GM19328 (cell line): ENCODE measurements around the gene SYNC.

Source experiments
- ATAC-seq: cut with Tn5 transposase; IDR thresholded peaks from one replicate; pipeline ENCODE4 v1.9.1; 2021; ENCODE audit warnings: mild to moderate bottlenecking, moderate library complexity; ENCODE audit not compliant: unreplicated experiment

The SYNC gene

GRCh38 chr1:32702599-32703478, at the start of gene SYNC:
SYNC (minus strand) TSS chr1:32702770; CDS start chr1:32702660, 110 bp downstream.
- ATAC-seq, result no peak

GRCh38 chr1:32749771-32750170, 47.2 kb upstream of the SYNC start:
- ATAC-seq, result no peak

- ATAC-seq, result no peak
These were observed 46.8 kb upstream of the SYNC start for GRCh38 chr1:32749332-32749731.

GRCh38 chr1:32748926-32749325, 46.4 kb upstream of the SYNC start:
- ATAC-seq, result no peak

DNA sequence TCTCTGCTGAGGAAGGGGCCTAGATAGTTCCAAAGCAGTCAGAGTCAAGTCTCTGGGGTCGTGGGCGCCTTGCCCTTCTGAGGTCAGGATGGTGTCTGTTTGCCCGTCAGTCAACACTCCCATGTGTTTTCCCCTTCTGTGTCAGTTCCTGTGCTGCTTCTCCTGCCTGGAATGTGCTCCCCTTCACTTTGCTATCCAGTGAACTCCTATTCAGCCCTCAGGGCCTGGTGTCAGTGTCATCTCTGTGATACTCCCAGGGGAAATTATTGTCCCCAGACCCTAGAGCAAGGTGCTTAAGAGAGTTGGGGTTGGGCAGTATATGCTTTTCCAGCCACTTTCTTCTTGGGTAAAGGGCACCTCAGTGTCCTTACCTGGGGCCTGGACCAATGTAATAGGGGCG, 45.8 kb upstream of the SYNC start:
- ATAC-seq, result no peak

DNA sequence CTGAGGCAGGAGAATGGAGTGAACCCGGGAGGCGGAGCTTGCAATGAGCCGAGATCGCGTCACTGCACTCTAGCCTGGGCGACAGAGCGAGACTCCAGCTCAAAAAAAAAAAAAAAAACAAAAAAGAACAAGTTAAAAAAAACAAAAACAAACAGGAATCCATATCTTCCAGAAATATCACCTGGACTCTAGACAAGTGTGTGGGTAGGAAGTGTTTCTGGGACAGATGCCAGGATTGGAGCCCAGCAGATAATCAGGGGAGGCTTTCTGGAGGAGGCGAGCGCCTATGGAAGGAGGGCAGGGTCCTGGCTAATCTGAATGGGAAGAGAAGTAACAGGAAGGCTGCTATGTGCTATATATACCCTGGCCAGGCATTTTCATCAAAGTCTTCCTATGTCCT, 43.6 kb upstream of the SYNC start:
- no peak for ATAC-seq

GRCh38 chr1:32744071-32744425, 41.5 kb upstream of the SYNC start:
- ATAC-seq, result no peak

GRCh38 chr1:32743380-32744070, 41.0 kb upstream of the SYNC start:
- ATAC-seq, result no peak

DNA sequence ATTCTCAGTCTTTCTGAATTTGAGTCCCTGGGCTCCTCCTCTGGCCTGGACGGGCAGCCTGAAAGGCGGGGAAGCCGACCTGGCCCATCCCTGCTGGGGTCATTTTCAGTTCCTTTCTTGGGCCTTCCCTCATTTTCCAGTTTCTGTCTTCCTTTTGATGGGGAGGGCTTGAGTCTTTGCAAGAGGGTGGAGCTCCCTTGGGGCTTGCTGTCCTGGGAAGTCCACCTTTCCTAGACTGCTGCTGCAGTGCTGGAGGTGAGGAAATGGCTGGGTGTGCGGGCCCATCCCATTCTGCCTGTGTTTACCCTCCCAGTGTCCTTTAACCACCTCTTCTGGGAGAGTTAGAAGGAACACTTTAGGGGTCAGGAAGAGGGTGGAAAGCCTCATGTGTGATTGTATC, 40.4 kb upstream of the SYNC start:
- no peak for ATAC-seq

- no peak for ATAC-seq
These were observed 39.8 kb upstream of the SYNC start for GRCh38 chr1:32742199-32742947.

GRCh38 chr1:32741413-32742198, 39.0 kb upstream of the SYNC start:
- ATAC-seq, result no peak

DNA sequence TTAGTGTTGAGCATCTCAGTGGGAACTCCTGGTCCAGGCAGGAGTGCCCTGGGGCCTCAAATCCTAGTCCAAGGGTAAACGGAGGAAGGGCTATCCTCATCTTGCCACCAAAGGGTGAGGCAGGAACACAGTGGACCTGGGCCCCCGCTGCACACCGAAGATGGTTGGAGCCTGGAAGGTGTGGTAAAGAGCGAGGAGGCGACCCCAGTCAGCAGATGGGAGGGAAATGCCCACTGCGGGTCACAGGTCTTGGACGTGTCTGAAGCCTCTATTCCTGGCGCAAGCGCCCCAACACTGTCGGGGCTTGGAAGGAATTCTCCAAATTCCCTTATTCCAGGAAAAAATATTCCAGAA, 38.5 kb upstream of the SYNC start:
- ATAC-seq, result no peak

GRCh38 chr1:32736812-32737791, 34.5 kb upstream of the SYNC start:
- no peak for ATAC-seq

DNA sequence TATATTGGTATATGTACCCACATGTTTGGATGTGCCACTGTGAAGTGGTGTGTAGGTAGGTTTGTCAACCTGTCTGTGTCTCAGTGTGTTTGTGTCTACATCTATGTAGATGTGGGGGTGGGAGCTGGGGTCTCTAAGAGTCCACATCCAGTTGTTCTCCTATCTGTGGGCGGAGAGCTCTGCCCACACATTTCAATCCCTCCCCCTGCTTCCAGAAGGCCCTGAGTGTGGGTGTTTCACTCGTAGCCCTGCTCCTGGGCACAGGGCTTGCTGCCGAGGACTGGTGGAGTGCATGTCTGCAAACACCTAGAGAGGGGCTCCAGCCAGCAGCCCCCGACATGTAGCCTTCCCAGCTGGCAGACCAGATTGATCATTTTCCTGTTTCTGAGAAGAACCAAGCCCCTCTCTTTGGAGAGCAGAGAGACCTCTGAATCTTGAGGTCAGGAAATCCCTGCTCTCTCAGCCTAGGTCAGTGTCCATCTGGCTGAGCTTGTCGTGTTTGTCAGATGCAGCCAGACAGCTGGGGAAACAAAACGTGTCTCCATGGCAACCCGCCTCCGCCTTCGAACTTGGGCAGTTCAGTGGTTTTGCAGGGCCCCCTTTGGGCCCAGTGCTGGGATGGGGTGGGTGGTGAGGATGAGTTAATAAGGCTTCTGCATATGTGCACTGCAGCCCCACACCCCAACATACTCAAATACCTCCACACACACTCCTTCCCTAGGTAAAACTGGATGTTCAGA, 31.2 kb upstream of the SYNC start:
- no peak for ATAC-seq

- ATAC-seq, result no peak
These were observed 26.9 kb upstream of the SYNC start for GRCh38 chr1:32729254-32730046.

DNA sequence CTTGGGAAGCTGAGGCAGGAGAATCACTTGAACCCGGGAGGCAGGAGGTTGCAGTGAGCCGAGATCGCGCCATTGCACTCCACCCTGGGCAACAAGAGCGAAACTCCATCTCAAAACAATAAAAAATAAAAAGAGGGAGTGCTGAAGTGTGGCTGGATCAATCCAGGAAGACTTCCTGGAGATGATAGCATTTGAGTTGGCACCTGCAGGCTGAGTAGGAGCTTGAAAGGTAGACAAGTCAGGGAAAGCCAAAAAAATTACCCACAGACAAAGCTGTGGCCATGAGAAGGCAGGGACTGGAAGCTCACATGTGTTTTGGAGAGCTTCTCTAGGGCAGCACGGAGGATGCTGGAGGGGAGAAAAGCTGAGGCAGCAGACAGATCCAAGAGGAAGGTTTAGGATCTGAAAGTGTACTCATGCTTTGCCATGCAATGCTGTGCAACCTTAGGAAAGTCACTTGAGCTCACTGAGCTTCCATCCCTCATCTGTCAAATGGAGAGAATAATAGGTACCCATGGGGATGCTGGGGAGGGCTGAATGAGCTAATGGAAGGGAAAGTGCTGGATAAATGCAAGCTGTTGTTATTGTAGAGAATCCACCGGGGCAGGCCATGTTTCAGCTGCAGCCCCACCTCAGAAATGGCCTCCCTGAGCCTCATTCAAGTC, 26.0 kb upstream of the SYNC start:
- no peak for ATAC-seq

GRCh38 chr1:32727876-32728275, 25.3 kb upstream of the SYNC start:
- ATAC-seq, result no peak

DNA sequence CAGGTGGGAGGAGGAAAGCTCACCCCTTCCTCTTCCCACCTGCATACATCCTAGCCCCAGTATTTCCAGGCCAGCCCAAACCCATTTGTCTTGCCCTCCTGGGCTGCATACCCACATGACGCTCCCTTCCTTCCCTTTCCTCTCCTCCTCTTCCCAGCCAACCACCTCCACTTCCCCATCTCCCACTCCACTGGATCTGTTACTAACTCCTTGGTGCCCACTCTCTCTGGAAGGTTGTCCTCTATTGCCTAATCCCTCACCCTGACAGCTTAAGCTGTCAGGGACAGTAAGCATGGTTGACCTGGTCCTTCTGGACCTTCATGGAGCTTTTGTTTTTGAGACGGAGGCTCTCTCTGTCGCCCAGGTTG, 23.0 kb upstream of the SYNC start:
- no peak for ATAC-seq
